Ovary (tissue), 9 donors: Measurements from ENCODE around the gene SLC39A3. TPM values are rescaled to one million over a fixed set of nuclear protein-coding genes. Genes with fewer than 3 reads are reported as not detected.

Experiments
- DNase-seq, 5 donors: peaks; one replicate each; pipeline ENCODE4 v3.0.0-alpha.2; 2019 to 2020
- H3K27ac ChIP-seq, 2 donors: fragments of 200-600 bp; one replicate each; pipeline versions ENCODE4 v1.5.1 to v1.8.0; 2019 to 2022
- H3K27me3 ChIP-seq: fragments of 200-600 bp; one replicate; pipeline ENCODE4 v1.8.0; 2022
- H3K36me3 ChIP-seq: fragments of 200-600 bp; sonication (generic); one replicate; pipeline ENCODE4 v1.5.1; 2019
- H3K4me1 ChIP-seq: one replicate; pipeline ENCODE4 v1.8.1; 2013; ENCODE audit warnings: mild to moderate bottlenecking, moderate library complexity; ENCODE audit not compliant: insufficient read depth
- H3K4me3 ChIP-seq: fragments of 200-600 bp; sonication (generic); one replicate; pipeline ENCODE4 v1.5.1; 2017
- H3K9me3 ChIP-seq, 2 donors: fragments of 200-600 bp in 1 of 2; sonication (generic) in 1 of 2; one replicate each; pipeline versions ENCODE4 v1.5.1 to v1.8.1; 2013 to 2019; ENCODE audit warnings: mild to moderate bottlenecking in 1 of 2, moderate library complexity in 1 of 2
- EP300 ChIP-seq: sonication (generic); formaldehyde crosslinking; IDR thresholded peaks from one replicate; pipeline ENCODE4 v1.6.1; 2017; ENCODE audit warnings: antibody characterized with exemption
- POLR2A ChIP-seq: fragments of 450-650 bp; IDR thresholded peaks from one replicate; pipeline ENCODE4 v1.6.1; 2017; ENCODE audit warnings: antibody characterized with exemption, mild to moderate bottlenecking, moderate library complexity
- WGBS, 3 donors: extraction: QIAGEN DNeasy Blood & Tissue Kit in 1 of 3; methylation state at CpG; one replicate each; pipeline versions ENCODE4 v1.1.5 to v1.1.7; 2013 to 2017; 5-methylcytosine and 5-hydroxymethylcytosine counted together
- intact Hi-C, 4 donors: fragments of 100-400 bp; cut with DNase I; formaldehyde crosslinking; loops; one replicate each; pipeline versions ENCODE4 v1.11.0 to v1.15.1; 2022 to 2023
- polyA plus RNA-seq, 2 donors: library from polyadenylated mRNA; stranded (reverse); fragments of 200-250 nt in 1 of 2; fragments of 350-450 nt in 1 of 2; fragmentation: Illumina TruSeq in 1 of 2; extraction: RNeasy Lipid Tissue Mini Kit (QIAGEN cat#74804) in 1 of 2; gene quantifications; one replicate each; pipeline ENCODE4 v1.2.3, GENCODE V29; 2013 to 2014
- total RNA-seq, 7 donors: library from RNA; depleted of rRNA in 2 of 7; stranded (reverse); fragments of >200 nt in 2 of 7; fragmentation: NEBNext Ultra II Directional in 3 of 7; extraction: Animal tissue kit (Norgen Biotek cat#: 25700) in 3 of 7; gene quantifications; one replicate each; pipeline versions ENCODE4 v1.1.0 to v1.2.4, GENCODE V29; 2016 to 2023
- TF ChIP-seq, protein P1 (sequence below), 3 donors: fragments of 450-650 bp in 2 of 3; fragments of 200-600 bp in 1 of 3; IDR thresholded peaks; one replicate each; pipeline versions ENCODE4 v1.5.1 to v1.8.0; 2016 to 2022; ENCODE audit warnings: antibody characterized with exemption in 3 of 3, mild to moderate bottlenecking in 1 of 3
- donor health status: DM: no; HTN: no; CAD: no; lungs with moderate emphysema.
- donor health status: DM: no; HTN: no; CAD: no.
- donor health status: Bipolar disorder and iron deficiency.
- donor health status: DM: yes; HTN: yes; CAD: no.
- donor health status: DM: no; HTN: no; CAD: no.
- donor health status: DM: yes; HTN: yes; CAD: no.

The SLC39A3 gene
- total and polyA plus RNA-seq, 9 donors, result 11.6 to 40.2 (median 18.2) TPM

DNA sequence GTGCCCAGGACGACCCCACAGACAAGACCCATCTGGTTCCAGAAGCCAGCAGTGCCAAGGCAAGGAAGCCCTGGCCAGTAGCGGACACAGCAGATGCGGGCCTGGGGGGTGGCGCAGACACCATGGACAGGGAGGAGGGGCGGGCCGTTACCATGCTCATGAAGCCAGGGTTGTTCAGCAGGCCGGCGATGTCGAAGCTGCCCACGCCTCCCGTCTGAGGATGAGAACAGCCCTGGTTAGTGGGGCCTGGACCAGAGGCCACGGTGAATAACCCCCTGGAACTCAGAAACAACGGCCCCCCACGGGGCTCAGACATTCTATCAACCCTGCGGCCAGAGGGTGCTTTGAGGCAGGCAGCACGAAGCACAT is 21.5 kb upstream of the SLC39A3 start:
- no peaks in the 10 kb centered on the region for H3K36me3 ChIP-seq
- H3K4me3 ChIP-seq, result no peak overlapping the region
- no peak overlapping the region for H3K27ac ChIP-seq
- H3K27me3 ChIP-seq, result no peaks in the 10 kb centered on the region
- H3K4me1 ChIP-seq, result no peaks in the 10 kb centered on the region
- 83 to 87% (median 85%) methylated on average over 16 of the region's 16 CpGs for WGBS, 3 donors
- no peak for DNase-seq
- no peaks in the 10 kb centered on the region for H3K9me3 ChIP-seq
- intact Hi-C loops, result no loop called here
- TF ChIP-seq POLR2A (no peak), EP300 (no peak)
- TF ChIP-seq, protein P1, sequence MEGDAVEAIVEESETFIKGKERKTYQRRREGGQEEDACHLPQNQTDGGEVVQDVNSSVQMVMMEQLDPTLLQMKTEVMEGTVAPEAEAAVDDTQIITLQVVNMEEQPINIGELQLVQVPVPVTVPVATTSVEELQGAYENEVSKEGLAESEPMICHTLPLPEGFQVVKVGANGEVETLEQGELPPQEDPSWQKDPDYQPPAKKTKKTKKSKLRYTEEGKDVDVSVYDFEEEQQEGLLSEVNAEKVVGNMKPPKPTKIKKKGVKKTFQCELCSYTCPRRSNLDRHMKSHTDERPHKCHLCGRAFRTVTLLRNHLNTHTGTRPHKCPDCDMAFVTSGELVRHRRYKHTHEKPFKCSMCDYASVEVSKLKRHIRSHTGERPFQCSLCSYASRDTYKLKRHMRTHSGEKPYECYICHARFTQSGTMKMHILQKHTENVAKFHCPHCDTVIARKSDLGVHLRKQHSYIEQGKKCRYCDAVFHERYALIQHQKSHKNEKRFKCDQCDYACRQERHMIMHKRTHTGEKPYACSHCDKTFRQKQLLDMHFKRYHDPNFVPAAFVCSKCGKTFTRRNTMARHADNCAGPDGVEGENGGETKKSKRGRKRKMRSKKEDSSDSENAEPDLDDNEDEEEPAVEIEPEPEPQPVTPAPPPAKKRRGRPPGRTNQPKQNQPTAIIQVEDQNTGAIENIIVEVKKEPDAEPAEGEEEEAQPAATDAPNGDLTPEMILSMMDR (IDR thresholded peaks at IDR 0.05), result no peak

DNA sequence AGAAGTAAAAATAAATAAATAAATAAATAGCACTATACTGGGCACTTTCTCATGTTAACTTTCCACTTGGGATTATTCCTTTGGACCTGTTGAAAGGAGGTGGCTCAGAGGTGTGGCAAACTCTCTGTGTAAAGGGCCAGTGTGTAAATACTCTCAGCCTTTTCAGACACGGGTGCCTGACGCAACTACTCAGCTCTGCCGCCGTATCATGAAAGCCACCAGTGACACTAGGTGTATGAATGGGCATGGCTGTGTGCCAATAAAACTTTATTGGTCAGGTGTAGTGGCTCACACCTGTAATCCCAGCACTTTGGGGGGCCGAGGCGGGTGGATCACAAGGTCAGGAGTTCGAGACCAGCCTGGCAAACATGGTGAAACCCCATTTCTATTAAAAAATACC is 20.1 kb upstream of the SLC39A3 start:
- intact Hi-C loops, result no loop called here
- no peak for TF ChIP-seq POLR2A
- TF ChIP-seq, protein P1 (IDR thresholded peaks at IDR 0.05), result no peak
- TF ChIP-seq EP300, result no peak
- 94 to 95% (median 95%) methylated on average over 7 of the region's 7 CpGs for WGBS, 3 donors
- no peaks in the 10 kb centered on the region for H3K4me1 ChIP-seq
- no peak overlapping the region for H3K4me3 ChIP-seq
- H3K9me3 ChIP-seq, result no peaks in the 10 kb centered on the region
- H3K36me3 ChIP-seq, result no peaks in the 10 kb centered on the region
- H3K27me3 ChIP-seq, result no peaks in the 10 kb centered on the region
- no peak overlapping the region for H3K27ac ChIP-seq
- DNase-seq, result no peak

DNA sequence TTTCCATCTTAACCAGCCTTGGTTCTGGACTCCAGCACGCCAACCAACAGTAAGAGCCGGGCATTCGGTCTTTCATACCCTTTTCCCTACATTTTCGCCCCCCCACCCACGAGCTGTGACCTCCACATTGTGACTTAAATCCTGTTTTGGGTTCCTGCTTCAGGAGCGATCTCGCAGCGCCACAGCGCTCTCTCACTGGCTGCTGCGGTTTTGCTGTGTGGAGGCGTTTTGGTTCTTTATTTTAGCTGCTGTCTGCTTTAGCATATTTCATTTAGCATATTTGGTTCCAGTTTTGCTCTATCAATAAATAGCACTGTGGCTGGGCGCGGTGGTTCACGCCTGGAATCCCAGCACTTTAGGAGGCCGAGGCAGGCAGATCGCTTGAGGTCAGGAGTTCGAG is 19.5 kb upstream of the SLC39A3 start:
- no peak for TF ChIP-seq POLR2A
- TF ChIP-seq EP300, result no peak
- TF ChIP-seq, protein P1 (IDR thresholded peaks at IDR 0.05), result no peak
- Histone ChIP-seq H3K27ac (no peak overlapping the region), H3K9me3 (no peaks in the 10 kb centered on the region), H3K36me3 (no peaks in the 10 kb centered on the region), H3K4me1 (no peaks in the 10 kb centered on the region), H3K4me3 (no peak overlapping the region), H3K27me3 (no peaks in the 10 kb centered on the region)
- WGBS, 3 donors, result 88 to 93% (median 88%) methylated on average over 17 of the region's 17 CpGs
- no peak for DNase-seq
- intact Hi-C loops, result no loop called here

DNA sequence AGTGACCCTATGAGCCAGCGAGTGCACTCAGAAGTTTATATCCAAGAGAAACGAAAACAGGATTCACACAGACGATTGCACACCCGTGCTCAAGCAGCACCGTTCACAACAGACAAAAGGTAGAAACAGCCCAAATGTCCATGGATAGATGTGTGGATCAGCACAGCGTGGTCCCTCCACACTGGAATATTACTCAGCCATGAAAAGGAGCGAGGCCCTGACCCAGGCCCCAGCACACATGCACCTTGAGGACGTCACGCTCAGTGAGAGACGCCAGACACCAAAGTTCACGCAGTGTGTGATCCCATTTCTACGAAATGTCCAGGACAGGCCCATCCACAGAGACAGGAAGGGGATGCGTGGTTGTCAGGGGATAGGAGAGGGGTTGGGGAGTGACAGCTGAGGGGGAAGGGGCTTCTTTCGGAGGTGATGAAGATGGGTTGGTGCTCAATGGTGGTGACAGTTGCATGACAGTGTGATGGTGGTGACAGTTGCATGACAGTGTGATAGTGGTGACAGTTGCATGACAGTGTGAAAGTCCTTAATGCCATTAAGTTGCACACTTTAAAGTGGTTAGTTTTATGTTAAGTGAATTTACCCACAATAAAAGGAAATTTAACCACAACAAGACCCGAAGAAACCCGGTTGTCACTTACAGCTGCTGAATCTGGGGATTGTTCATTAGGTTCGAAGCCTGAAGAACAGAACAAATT is 18.9 kb upstream of the SLC39A3 start:
- Histone ChIP-seq H3K27ac (no peak overlapping the region), H3K36me3 (no peaks in the 10 kb centered on the region), H3K4me3 (no peak overlapping the region), H3K4me1 (no peaks in the 10 kb centered on the region), H3K9me3 (no peaks in the 10 kb centered on the region), H3K27me3 (no peaks in the 10 kb centered on the region)
- 89 to 93% (median 92%) methylated on average over 17 of the region's 17 CpGs for WGBS, 3 donors
- no peak for DNase-seq
- TF ChIP-seq POLR2A (no peak), EP300 (no peak)
- TF ChIP-seq, protein P1 (IDR thresholded peaks at IDR 0.05), result no peak
- intact Hi-C loops, result no loop called here
